PC-3 (cell line): ENCODE measurements around the gene KCNH1.

Experiments
- EZH2 ChIP-seq: fragments of 300-600 bp; sonication (generic); IDR thresholded peaks from one replicate; pipeline ENCODE4 v1.6.1; 2017; ENCODE audit warnings: antibody characterized with exemption, mild to moderate bottlenecking, low read length; ENCODE audit not compliant: unreplicated experiment
- EZH2phosphoT487 ChIP-seq: fragments of 300-600 bp; sonication (generic); IDR thresholded peaks from 2 replicates; pipeline ENCODE4 v1.6.1; 2018; ENCODE audit warnings: mild to moderate bottlenecking, antibody characterized with exemption, low read length, borderline replicate concordance
- TF ChIP-seq, protein P1 (sequence below): fragments of 300-600 bp; sonication (generic); conservative IDR thresholded peaks from 2 replicates; pipeline ENCODE4 v1.5.1; 2017; ENCODE audit warnings: antibody characterized with exemption, low read depth, mild to moderate bottlenecking, low read length

DNA sequence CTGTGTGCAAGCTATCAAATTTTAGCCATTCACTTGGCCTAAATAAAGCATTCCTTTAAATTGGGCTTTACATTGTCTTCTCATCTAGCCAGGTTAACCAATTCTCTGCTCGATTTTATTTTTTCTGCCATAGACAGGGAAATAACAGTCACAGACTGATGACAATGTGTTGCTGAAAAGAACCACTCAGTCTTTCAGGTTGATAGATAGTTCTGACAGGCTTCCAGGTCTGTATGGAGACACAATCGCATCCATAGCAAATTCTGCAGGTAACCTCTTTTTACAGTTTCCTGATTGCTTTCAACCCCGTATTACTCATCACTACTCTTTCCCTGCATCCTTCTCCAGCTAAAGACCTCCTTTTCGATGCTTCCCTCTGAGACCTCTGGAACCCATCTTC, 198.0 kb downstream of the KCNH1 start:
- TF ChIP-seq, protein P1, sequence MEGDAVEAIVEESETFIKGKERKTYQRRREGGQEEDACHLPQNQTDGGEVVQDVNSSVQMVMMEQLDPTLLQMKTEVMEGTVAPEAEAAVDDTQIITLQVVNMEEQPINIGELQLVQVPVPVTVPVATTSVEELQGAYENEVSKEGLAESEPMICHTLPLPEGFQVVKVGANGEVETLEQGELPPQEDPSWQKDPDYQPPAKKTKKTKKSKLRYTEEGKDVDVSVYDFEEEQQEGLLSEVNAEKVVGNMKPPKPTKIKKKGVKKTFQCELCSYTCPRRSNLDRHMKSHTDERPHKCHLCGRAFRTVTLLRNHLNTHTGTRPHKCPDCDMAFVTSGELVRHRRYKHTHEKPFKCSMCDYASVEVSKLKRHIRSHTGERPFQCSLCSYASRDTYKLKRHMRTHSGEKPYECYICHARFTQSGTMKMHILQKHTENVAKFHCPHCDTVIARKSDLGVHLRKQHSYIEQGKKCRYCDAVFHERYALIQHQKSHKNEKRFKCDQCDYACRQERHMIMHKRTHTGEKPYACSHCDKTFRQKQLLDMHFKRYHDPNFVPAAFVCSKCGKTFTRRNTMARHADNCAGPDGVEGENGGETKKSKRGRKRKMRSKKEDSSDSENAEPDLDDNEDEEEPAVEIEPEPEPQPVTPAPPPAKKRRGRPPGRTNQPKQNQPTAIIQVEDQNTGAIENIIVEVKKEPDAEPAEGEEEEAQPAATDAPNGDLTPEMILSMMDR = no peak
- no peak for TF ChIP-seq EZH2phosphoT487
- TF ChIP-seq EZH2 = no peak
